Measurements from ENCODE around the gene UCKL1.

UCKL1 gene

GRCh38 chr20:63903796-63904561 lies 52.2 kb downstream of the UCKL1 start:
- H3K27me3 ChIP-seq = no peaks in the 10 kb centered on the region
- no peaks in the 10 kb centered on the region for H3K9me3 ChIP-seq
- TF ChIP-seq CTCF (IDR thresholded peaks at IDR 0.05; ENCODE audit: low read depth, low read length) = no peak
- H3K4me3 ChIP-seq (ENCODE audit: low read depth, low read length) = no peak overlapping the region
- peaks cover 6% of the 10 kb centered on the region; the same call in 1 of the 2 replicates for H3K4me1 ChIP-seq
- no peaks in the 10 kb centered on the region; the same call in none of the 2 replicates for H3K36me3 ChIP-seq
- no peak for DNase-seq

GRCh38 chr20:63900413-63900812 lies 55.8 kb downstream of the UCKL1 start:
- no peak for DNase-seq
- H3K4me3 ChIP-seq (ENCODE audit: low read depth, low read length) = no peak overlapping the region
- H3K9me3 ChIP-seq = no peaks in the 10 kb centered on the region
- H3K4me1 ChIP-seq = no peaks in the 10 kb centered on the region; the same call in 1 of the 2 replicates
- TF ChIP-seq CTCF (IDR thresholded peaks at IDR 0.05; ENCODE audit: low read depth, low read length) = no peak
- no peaks in the 10 kb centered on the region for H3K27me3 ChIP-seq
- peaks cover 6% of the 10 kb centered on the region for H3K36me3 ChIP-seq

- no peak for TF ChIP-seq CTCF (IDR thresholded peaks at IDR 0.05; ENCODE audit: low read depth, low read length)
- DNase-seq = no peak
- Histone ChIP-seq H3K9me3 (no peaks in the 10 kb centered on the region), H3K27me3 (no peaks in the 10 kb centered on the region), H3K36me3 (peaks cover 6% of the 10 kb centered on the region), H3K4me1 (no peaks in the 10 kb centered on the region), H3K4me3 (ENCODE audit: low read depth, low read length) (no peak overlapping the region)
Measured at GRCh38 chr20:63898882-63899558, 57.2 kb downstream of the UCKL1 start.

- Histone ChIP-seq H3K36me3 (peaks cover 6% of the 10 kb centered on the region; the same call in 1 of the 2 replicates), H3K9me3 (no peaks in the 10 kb centered on the region), H3K4me1 (no peaks in the 10 kb centered on the region), H3K27me3 (no peaks in the 10 kb centered on the region), H3K4me3 (ENCODE audit: low read depth, low read length) (no peak overlapping the region)
- DNase-seq = no peak
- no peak for TF ChIP-seq CTCF (IDR thresholded peaks at IDR 0.05; ENCODE audit: low read depth, low read length)
Measured at GRCh38 chr20:63897978-63898561, 58.1 kb downstream of the UCKL1 start.

GRCh38 chr20:63896264-63897105 lies 59.7 kb downstream of the UCKL1 start:
- peaks cover 6% of the 10 kb centered on the region; the same call in 1 of the 2 replicates for H3K36me3 ChIP-seq
- DNase-seq = no peak
- no peaks in the 10 kb centered on the region for H3K4me1 ChIP-seq
- TF ChIP-seq CTCF (IDR thresholded peaks at IDR 0.05; ENCODE audit: low read depth, low read length) = no peak
- H3K27me3 ChIP-seq = no peaks in the 10 kb centered on the region
- no peaks in the 10 kb centered on the region for H3K9me3 ChIP-seq
- peak overlapping the region; percentile 82 for H3K4me3 ChIP-seq (ENCODE audit: low read depth, low read length)
